Natural killer cell (primary cell): ENCODE results near the gene TRAF7. TPM values are rescaled to one million over a fixed set of nuclear protein-coding genes. Genes with fewer than 3 reads are reported as not detected.

Source experiments
- ATAC-seq, 3 donors: fragments of 150-1000 bp in 2 of 3; fragments of 200-7000 bp in 1 of 3; cut with Tn5 transposase; 1 replicate in 1 of 3; 2 replicates in 2 of 3; pipeline ENCODE4 v1.10.0; 2021; ENCODE audit warnings: mild to moderate bottlenecking in 2 of 3, moderate library complexity in 2 of 3
- DNase-seq, 2 donors: peaks; one replicate each; pipeline versions ENCODE4 v3.0.0 to v3.0.0-alpha.2; 2013 to 2021; ENCODE audit warnings: mixed read lengths in 1 of 2
- H3K27ac ChIP-seq: one replicate; pipeline ENCODE4 v1.5.1; 2013; ENCODE audit warnings: mild to moderate bottlenecking, low read length
- H3K27me3 ChIP-seq: one replicate; pipeline ENCODE4 v1.6.1; 2013; ENCODE audit warnings: low read length; ENCODE audit not compliant: control insufficient read depth, insufficient read depth
- H3K36me3 ChIP-seq: one replicate; pipeline ENCODE4 v1.6.1; 2013; ENCODE audit warnings: low read length; ENCODE audit not compliant: control insufficient read depth, insufficient read depth
- H3K4me1 ChIP-seq: one replicate; pipeline ENCODE4 v1.6.1; 2013; ENCODE audit warnings: low read length; ENCODE audit not compliant: control insufficient read depth, insufficient read depth
- H3K4me3 ChIP-seq: one replicate; pipeline ENCODE4 v1.5.1; 2013; ENCODE audit warnings: low read length
- H3K9me3 ChIP-seq: one replicate; pipeline ENCODE4 v1.6.1; 2013; ENCODE audit warnings: low read length; ENCODE audit not compliant: control insufficient read depth, insufficient read depth
- H3K27ac Mint-ChIP-seq, 2 donors: one replicate each; pipeline ENCODE4 v1.8.0; 2022; ENCODE audit warnings: mild to moderate bottlenecking in 2 of 2, mixed read lengths in 2 of 2, moderate library complexity in 1 of 2
- H3K27me3 Mint-ChIP-seq, 2 donors: one replicate each; pipeline ENCODE4 v1.8.0; 2022; ENCODE audit warnings: low read depth in 2 of 2, mixed read lengths in 2 of 2
- H3K36me3 Mint-ChIP-seq: one replicate; pipeline ENCODE4 v1.8.0; 2022; ENCODE audit warnings: mixed read lengths
- H3K4me1 Mint-ChIP-seq, 2 donors: one replicate each; pipeline ENCODE4 v1.8.0; 2022; ENCODE audit warnings: mixed read lengths in 2 of 2
- H3K4me3 Mint-ChIP-seq: one replicate; pipeline ENCODE4 v1.8.0; 2022; ENCODE audit warnings: mild to moderate bottlenecking, moderate library complexity, mixed read lengths
- H3K9me3 Mint-ChIP-seq, 2 donors: one replicate each; pipeline ENCODE4 v1.8.0; 2022; ENCODE audit warnings: mixed read lengths in 2 of 2
- WGBS: methylation state at CpG from one replicate; pipeline ENCODE4 v1.1.7; 2013; ENCODE audit warnings: missing lambda C conversion rate; ENCODE audit not compliant: insufficient coverage; 5-methylcytosine and 5-hydroxymethylcytosine counted together
- intact Hi-C: fragments of 100-400 bp; cut with micrococcal nuclease; formaldehyde crosslinking; loops from one replicate; pipeline ENCODE4 v1.14.2; 2022
- total RNA-seq, 4 donors: library from RNA; stranded (reverse); fragments of 120-200 nt in 1 of 4; gene quantifications; one replicate each; pipeline versions ENCODE4 v1.2.3 to v1.2.4, GENCODE V29; 2013 to 2022
- TF ChIP-seq, protein P1 (sequence below): fragments of 200-600 bp; IDR thresholded peaks from one replicate; pipeline ENCODE4 v1.8.0; 2022; ENCODE audit warnings: antibody characterized with exemption

The TRAF7 gene
- total RNA-seq, 3 donors from 2014 or later (not counting 1 experiment from before 2014, with no cell fraction given), result 29.3 to 39.1 (median 37.3) TPM

GRCh38 chr16:2145843-2146242 is 9.7 kb upstream of the TRAF7 start:
- Histone ChIP-seq H3K4me3 (no peak overlapping the region), H3K9me3 (no peaks in the 10 kb centered on the region), H3K27ac (no peak overlapping the region), H3K36me3 (no peaks in the 10 kb centered on the region), H3K4me1 (peaks cover 21% of the 10 kb centered on the region), H3K27me3 (no peaks in the 10 kb centered on the region)
- DNase-seq (no peak), ATAC-seq (no peak)
- WGBS, result 93% methylated on average over 5 of the region's 5 CpGs
- Mint-ChIP-seq H3K36me3 (no peaks in the 10 kb centered on the region), H3K27ac (no peak overlapping the region), H3K9me3 (no peaks in the 10 kb centered on the region), H3K27me3 (peaks cover 0 to 3% of the 10 kb centered on the region in 2 donors), H3K4me3 (no peak overlapping the region), H3K4me1 (peaks cover under 1% of the 10 kb centered on the region in 2 donors)
- TF ChIP-seq, protein P1, sequence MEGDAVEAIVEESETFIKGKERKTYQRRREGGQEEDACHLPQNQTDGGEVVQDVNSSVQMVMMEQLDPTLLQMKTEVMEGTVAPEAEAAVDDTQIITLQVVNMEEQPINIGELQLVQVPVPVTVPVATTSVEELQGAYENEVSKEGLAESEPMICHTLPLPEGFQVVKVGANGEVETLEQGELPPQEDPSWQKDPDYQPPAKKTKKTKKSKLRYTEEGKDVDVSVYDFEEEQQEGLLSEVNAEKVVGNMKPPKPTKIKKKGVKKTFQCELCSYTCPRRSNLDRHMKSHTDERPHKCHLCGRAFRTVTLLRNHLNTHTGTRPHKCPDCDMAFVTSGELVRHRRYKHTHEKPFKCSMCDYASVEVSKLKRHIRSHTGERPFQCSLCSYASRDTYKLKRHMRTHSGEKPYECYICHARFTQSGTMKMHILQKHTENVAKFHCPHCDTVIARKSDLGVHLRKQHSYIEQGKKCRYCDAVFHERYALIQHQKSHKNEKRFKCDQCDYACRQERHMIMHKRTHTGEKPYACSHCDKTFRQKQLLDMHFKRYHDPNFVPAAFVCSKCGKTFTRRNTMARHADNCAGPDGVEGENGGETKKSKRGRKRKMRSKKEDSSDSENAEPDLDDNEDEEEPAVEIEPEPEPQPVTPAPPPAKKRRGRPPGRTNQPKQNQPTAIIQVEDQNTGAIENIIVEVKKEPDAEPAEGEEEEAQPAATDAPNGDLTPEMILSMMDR, result no peak
- intact Hi-C loops, result no loop called here

DNA sequence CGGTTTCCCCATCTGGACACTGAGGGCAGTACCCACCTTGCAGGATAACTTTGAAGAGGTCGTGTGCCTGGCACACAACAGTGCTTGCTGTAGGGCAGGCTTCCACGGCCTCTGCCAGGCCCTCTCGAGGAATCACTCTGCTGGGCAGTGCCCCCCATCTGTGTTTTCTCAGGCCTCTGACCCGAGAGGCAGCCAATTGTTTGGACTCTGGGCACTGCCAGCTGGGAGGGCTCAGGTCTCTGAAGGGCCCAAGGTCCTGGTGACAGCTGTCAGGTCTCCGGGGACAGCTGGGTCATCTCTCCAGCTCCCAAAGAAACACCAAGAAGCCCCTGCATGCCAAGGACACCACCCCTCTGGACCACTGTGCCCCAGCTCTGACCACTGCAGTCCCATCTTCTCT is 8.2 kb upstream of the TRAF7 start:
- H3K4me1 ChIP-seq, result peaks cover 30% of the 10 kb centered on the region
- Mint-ChIP-seq H3K4me3 (no peak overlapping the region), H3K27ac (no peak overlapping the region), H3K9me3 (no peaks in the 10 kb centered on the region), H3K27me3 (peaks cover 0 to 3% of the 10 kb centered on the region in 2 donors), H3K36me3 (no peaks in the 10 kb centered on the region), H3K4me1 (peaks cover 0 to 4% of the 10 kb centered on the region in 2 donors)
- ATAC-seq (no peak), DNase-seq (no peak)
- H3K27ac ChIP-seq, result no peak overlapping the region
- H3K9me3 ChIP-seq, result no peaks in the 10 kb centered on the region
- TF ChIP-seq, protein P1, result no peak
- H3K36me3 ChIP-seq, result peaks cover 5% of the 10 kb centered on the region
- intact Hi-C loops, result no loop called here
- H3K27me3 ChIP-seq, result no peaks in the 10 kb centered on the region
- 93% methylated on average over 6 of the region's 6 CpGs for WGBS
- no peak overlapping the region for H3K4me3 ChIP-seq

DNA sequence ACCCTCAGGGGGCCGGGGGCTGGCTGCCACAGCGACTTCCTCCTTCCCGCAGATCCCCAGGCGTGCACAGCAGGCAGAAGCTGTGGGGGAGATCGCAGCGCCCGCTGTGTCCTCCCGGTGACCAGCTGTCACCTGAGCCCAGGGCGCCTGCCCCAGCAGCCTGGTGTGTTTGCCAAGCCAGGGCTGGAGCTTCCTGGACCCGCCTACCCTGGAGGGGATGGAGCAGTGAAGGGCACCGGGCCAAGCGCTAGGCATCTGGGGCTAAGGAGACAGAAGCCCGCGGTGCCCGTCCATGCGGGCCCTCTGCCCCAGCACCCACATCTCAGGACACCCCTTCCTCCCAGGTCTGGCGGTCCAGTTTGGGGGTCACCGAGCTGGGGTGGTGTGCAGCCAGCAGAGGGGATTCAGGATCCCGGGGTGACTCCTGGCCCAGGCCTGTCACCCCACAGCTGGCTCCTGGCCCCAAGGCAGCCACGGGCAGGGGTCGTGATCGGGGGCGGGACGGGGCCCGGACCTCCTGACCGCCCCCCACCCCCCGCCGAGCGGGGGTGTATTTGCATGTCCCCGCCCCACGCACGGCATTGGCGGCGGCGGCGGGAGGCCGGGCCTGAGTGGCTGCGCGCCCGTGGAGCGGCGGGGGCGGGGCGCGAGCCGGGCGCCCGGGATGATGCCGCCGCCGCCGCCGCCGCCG is 7.5 kb upstream of the TRAF7 start, which contains the start of gene RAB26:
RAB26 (plus strand) TSS at position 645 of the 691 bp plus-strand sequence. CDS start 159 bp downstream, outside the sequence.
- Histone ChIP-seq H3K27me3 (no peaks in the 10 kb centered on the region), H3K36me3 (peaks cover 5% of the 10 kb centered on the region), H3K9me3 (no peaks in the 10 kb centered on the region), H3K27ac (no peak within 1 kb of the TSS), H3K4me1 (peaks cover 38% of the 10 kb centered on the region), H3K4me3 (peak within 1 kb of the TSS; percentile 29)
- DNase-seq (peak; percentile 53 to 73), ATAC-seq (peak; percentile 71 to 93 (median 91))
- intact Hi-C loops, result no loop called here
- no peaks in the 10 kb centered on the region for H3K9me3 Mint-ChIP-seq
- H3K27me3 Mint-ChIP-seq, result peaks cover 0 to 3% of the 10 kb centered on the region in 2 donors
- TF ChIP-seq, protein P1, result no peak
- H3K27ac Mint-ChIP-seq, result no peak within 1 kb of the TSS
- peak within 1 kb of the TSS; percentile 61 for H3K4me3 Mint-ChIP-seq
- H3K4me1 Mint-ChIP-seq, result peaks cover 0 to 9% of the 10 kb centered on the region in 2 donors
- H3K36me3 Mint-ChIP-seq, result no peaks in the 10 kb centered on the region
- 4% methylated on average over 55 of the region's 55 CpGs for WGBS
